VCaP (cell line): ENCODE measurements around the gene APOBEC3C.
"Not testable (repeated sequence)": the region's sequence is repeated elsewhere in the genome, so short reads cannot be mapped to it uniquely, and the experiment has no call there.

Source experiments
- H3K27ac ChIP-seq: fragments of 450-650 bp; 2 replicates; pipeline ENCODE4 v1.5.1; 2017
- CTCF ChIP-seq: fragments of 450-650 bp; conservative IDR thresholded peaks from 2 replicates; pipeline ENCODE4 v1.5.1; 2017; ENCODE audit warnings: mild to moderate bottlenecking, moderate library complexity

The APOBEC3C gene

GRCh38 chr22:39010946-39011345 lies 3.1 kb upstream of the APOBEC3C start:
- TF ChIP-seq CTCF: no peak; the same call in 1 of the 2 replicates
- no peak overlapping the region for H3K27ac ChIP-seq

- no peak overlapping the region for H3K27ac ChIP-seq
- no peak for TF ChIP-seq CTCF
Observed at GRCh38 chr22:39012533-39013511, 1.2 kb upstream of the APOBEC3C start.

- H3K27ac ChIP-seq: not testable (repeated sequence)
Observed at GRCh38 chr22:39013561-39013941, 506 bp upstream of the APOBEC3C start.

GRCh38 chr22:39014723-39015121 lies 665 bp downstream of the APOBEC3C start:
- H3K27ac ChIP-seq: not testable (repeated sequence)

GRCh38 chr22:39016592-39016991 lies 2.5 kb downstream of the APOBEC3C start:
- no peak for TF ChIP-seq CTCF
- H3K27ac ChIP-seq: no peak overlapping the region

GRCh38 chr22:39017596-39018365 lies 3.7 kb downstream of the APOBEC3C start:
- no peak overlapping the region for H3K27ac ChIP-seq

GRCh38 chr22:39020021-39020651 lies 6.1 kb downstream of the APOBEC3C start:
- not testable (repeated sequence) for H3K27ac ChIP-seq

More at GRCh38 chr22:39017596-39018365, 3.7 kb downstream of the APOBEC3C start:
- no peak for TF ChIP-seq CTCF

- TF ChIP-seq CTCF: no peak
- 0 out of 2 replicates have a peak overlapping the region, but pooled peaks have one; percentile 28 for H3K27ac ChIP-seq
Observed at GRCh38 chr22:39021552-39022250, 7.6 kb downstream of the APOBEC3C start.
